Activated T-helper 2 cell treated with anti-CD3 and anti-CD28 coated beads, Interferon-gamma antibody, Interleukin-2, Interleukin-4, amounts not matched to agents 10 μg/mL and 5 μg/mL and 100 μg/mL, durations not matched to agents 14 hours and 24 hours and 36 hours (primary cell): ENCODE results near the gene CLSTN2. TPM values are rescaled to one million over a fixed set of nuclear protein-coding genes. Genes with fewer than 3 reads are reported as not detected.

ENCODE experiments used
- DNase-seq: peaks from one replicate; pipeline ENCODE4 v3.0.0; 2021; ENCODE audit warnings: low spot score
- H3K27ac Mint-ChIP-seq: one replicate; pipeline ENCODE4 v1.8.0; 2021; ENCODE audit warnings: mixed read lengths
- H3K27me3 Mint-ChIP-seq: one replicate; pipeline ENCODE4 v1.8.0; 2021; ENCODE audit warnings: low read depth, mixed read lengths
- H3K36me3 Mint-ChIP-seq: one replicate; pipeline ENCODE4 v1.8.0; 2021; ENCODE audit warnings: low read depth, mixed read lengths
- H3K4me1 Mint-ChIP-seq: one replicate; pipeline ENCODE4 v1.8.0; 2021; ENCODE audit warnings: low read depth, mixed read lengths
- H3K4me3 Mint-ChIP-seq: one replicate; pipeline ENCODE4 v1.8.0; 2021; ENCODE audit warnings: low read depth, mild to moderate bottlenecking, moderate library complexity, mixed read lengths
- H3K9me3 Mint-ChIP-seq: one replicate; pipeline ENCODE4 v1.8.0; 2021; ENCODE audit warnings: mixed read lengths
- intact Hi-C: fragments of 100-400 bp; cut with micrococcal nuclease; formaldehyde crosslinking; loops from one replicate; pipeline ENCODE4 v1.15.1; 2023
- total RNA-seq: library from RNA; stranded (reverse); gene quantifications from 2 replicates; pipeline ENCODE4 v1.2.3, GENCODE V29; 2022

The CLSTN2 gene
- total RNA-seq, 1 donor from 2014 or later: not detected

GRCh38 chr3:140219291-140219690 is 284.3 kb downstream of the CLSTN2 start:
- Mint-ChIP-seq H3K27ac (no peak overlapping the region), H3K4me3 (no peak overlapping the region), H3K27me3 (no peaks in the 10 kb centered on the region), H3K36me3 (no peaks in the 10 kb centered on the region), H3K9me3 (no peaks in the 10 kb centered on the region), H3K4me1 (no peaks in the 10 kb centered on the region)
- intact Hi-C loops: no loop called here
- DNase-seq: no peak

- Mint-ChIP-seq H3K9me3 (no peaks in the 10 kb centered on the region), H3K27ac (no peak overlapping the region), H3K27me3 (no peaks in the 10 kb centered on the region), H3K36me3 (no peaks in the 10 kb centered on the region), H3K4me1 (no peaks in the 10 kb centered on the region), H3K4me3 (no peak overlapping the region)
- DNase-seq: no peak
- intact Hi-C loops: no loop called here
Observed at GRCh38 chr3:140219923-140220452, 285.0 kb downstream of the CLSTN2 start.

DNA sequence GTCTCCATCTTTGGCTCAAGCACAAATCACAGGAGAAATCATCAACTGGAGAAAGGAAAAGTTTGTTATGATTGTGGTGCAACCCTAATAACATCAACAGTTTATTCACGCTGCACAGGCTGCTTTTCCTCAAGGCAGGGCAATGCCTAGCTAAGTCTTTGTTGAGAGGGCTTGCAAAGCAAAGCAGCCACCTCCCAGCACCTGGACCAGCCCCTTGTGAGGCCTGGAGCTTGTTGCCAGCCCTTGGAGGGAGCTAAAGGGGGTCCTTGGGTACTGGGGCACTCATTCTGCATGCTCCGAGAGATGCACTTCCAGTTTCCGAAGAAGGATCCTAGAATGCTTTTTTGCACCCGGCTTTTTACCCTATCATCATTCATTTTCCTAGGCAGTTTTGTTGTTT is 288.2 kb downstream of the CLSTN2 start:
- Mint-ChIP-seq H3K27me3 (no peaks in the 10 kb centered on the region), H3K4me1 (no peaks in the 10 kb centered on the region), H3K4me3 (no peak overlapping the region), H3K27ac (no peak overlapping the region), H3K36me3 (no peaks in the 10 kb centered on the region), H3K9me3 (no peaks in the 10 kb centered on the region)
- DNase-seq: no peak
- intact Hi-C loops: no loop called here

GRCh38 chr3:140223631-140224030 is 288.6 kb downstream of the CLSTN2 start:
- no peak overlapping the region for H3K27ac Mint-ChIP-seq
- no peaks in the 10 kb centered on the region for H3K9me3 Mint-ChIP-seq
- H3K4me1 Mint-ChIP-seq: no peaks in the 10 kb centered on the region
- no peak overlapping the region for H3K4me3 Mint-ChIP-seq
- H3K27me3 Mint-ChIP-seq: no peaks in the 10 kb centered on the region
- intact Hi-C loops: no loop called here
- H3K36me3 Mint-ChIP-seq: no peaks in the 10 kb centered on the region
- no peak for DNase-seq

DNA sequence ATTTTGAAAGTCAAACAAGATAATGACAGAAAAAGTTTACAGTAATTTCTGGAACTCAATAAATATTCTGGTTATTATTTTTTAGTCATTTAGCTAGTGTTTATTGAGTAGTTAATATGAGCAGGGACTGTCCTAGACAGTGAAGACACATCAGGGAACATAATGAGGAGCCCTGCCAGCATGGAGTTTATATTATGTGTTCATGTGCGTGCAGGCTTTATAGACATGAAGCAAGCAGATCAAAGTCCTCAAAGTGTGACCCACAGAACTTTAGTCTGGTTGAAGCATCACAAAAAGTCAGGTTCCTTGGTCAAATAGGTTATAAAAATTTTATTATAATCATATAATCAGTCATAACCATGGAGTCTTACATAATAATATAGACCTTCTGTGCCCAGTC is 289.3 kb downstream of the CLSTN2 start:
- DNase-seq: no peak

GRCh38 chr3:140225996-140226395 is 291.0 kb downstream of the CLSTN2 start:
- no peak for DNase-seq
- H3K27ac Mint-ChIP-seq: no peak overlapping the region
- intact Hi-C loops: no loop called here
- H3K9me3 Mint-ChIP-seq: no peaks in the 10 kb centered on the region
- no peak overlapping the region for H3K4me3 Mint-ChIP-seq
- no peaks in the 10 kb centered on the region for H3K27me3 Mint-ChIP-seq
- H3K36me3 Mint-ChIP-seq: no peaks in the 10 kb centered on the region
- H3K4me1 Mint-ChIP-seq: no peaks in the 10 kb centered on the region

More for the DNA sequence above, 289.3 kb downstream of the CLSTN2 start:
- no peaks in the 10 kb centered on the region for H3K36me3 Mint-ChIP-seq
- intact Hi-C loops: no loop called here
- no peak overlapping the region for H3K4me3 Mint-ChIP-seq
- H3K27me3 Mint-ChIP-seq: no peaks in the 10 kb centered on the region
- no peaks in the 10 kb centered on the region for H3K9me3 Mint-ChIP-seq
- no peaks in the 10 kb centered on the region for H3K4me1 Mint-ChIP-seq
- H3K27ac Mint-ChIP-seq: no peak overlapping the region

GRCh38 chr3:140233702-140234101 is 298.7 kb downstream of the CLSTN2 start:
- Mint-ChIP-seq H3K27me3 (peaks cover 2% of the 10 kb centered on the region), H3K36me3 (no peaks in the 10 kb centered on the region), H3K27ac (no peak overlapping the region), H3K9me3 (no peaks in the 10 kb centered on the region), H3K4me3 (no peak overlapping the region), H3K4me1 (no peaks in the 10 kb centered on the region)
- intact Hi-C loops: no loop called here
- no peak for DNase-seq

GRCh38 chr3:140234256-140234655 is 299.3 kb downstream of the CLSTN2 start:
- no peak for DNase-seq
- Mint-ChIP-seq H3K4me1 (no peaks in the 10 kb centered on the region), H3K27ac (no peak overlapping the region), H3K36me3 (no peaks in the 10 kb centered on the region), H3K27me3 (peaks cover 2% of the 10 kb centered on the region), H3K4me3 (no peak overlapping the region), H3K9me3 (no peaks in the 10 kb centered on the region)
- intact Hi-C loops: no loop called here

- intact Hi-C loops: no loop called here
- H3K4me3 Mint-ChIP-seq: no peak overlapping the region
- H3K36me3 Mint-ChIP-seq: no peaks in the 10 kb centered on the region
- H3K27me3 Mint-ChIP-seq: peaks cover 2% of the 10 kb centered on the region
- H3K9me3 Mint-ChIP-seq: no peaks in the 10 kb centered on the region
- DNase-seq: no peak
- H3K27ac Mint-ChIP-seq: no peak overlapping the region
- H3K4me1 Mint-ChIP-seq: no peaks in the 10 kb centered on the region
Observed at GRCh38 chr3:140236836-140237501, 302.0 kb downstream of the CLSTN2 start.

DNA sequence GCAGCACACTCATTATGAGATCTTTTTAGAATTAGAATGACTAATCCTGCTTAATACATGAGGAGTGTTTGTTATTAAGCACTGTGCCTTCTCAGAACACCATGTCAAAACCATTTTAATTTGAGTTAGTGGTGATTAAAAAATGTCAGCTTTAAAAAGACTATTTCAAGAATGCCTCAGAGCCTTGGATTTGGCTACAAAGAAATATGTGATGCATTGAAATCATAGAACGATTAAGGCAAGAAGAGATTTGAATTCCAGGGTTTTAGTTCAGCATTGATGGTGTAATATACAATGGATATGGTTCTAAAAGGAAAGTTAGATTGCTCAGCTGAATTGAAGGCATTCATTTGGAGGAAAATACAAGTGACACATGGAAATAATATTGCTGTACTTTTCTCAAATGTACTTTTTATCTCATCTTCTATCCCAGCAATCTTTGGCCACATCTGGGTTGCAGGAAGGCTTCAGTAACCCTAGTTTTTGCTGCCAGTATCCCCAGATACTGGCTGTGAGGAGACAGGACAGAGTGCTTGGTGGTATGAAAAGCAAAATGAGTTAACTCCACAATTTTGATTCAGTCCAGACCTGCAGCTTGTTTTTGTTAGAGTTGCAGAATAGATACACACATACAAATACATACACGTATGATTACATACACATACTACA is 303.8 kb downstream of the CLSTN2 start:
- Mint-ChIP-seq H3K4me3 (no peak overlapping the region), H3K9me3 (no peaks in the 10 kb centered on the region), H3K4me1 (no peaks in the 10 kb centered on the region), H3K36me3 (no peaks in the 10 kb centered on the region), H3K27ac (no peak overlapping the region), H3K27me3 (peaks cover 2% of the 10 kb centered on the region)
- no peak for DNase-seq
- intact Hi-C loops: no loop called here

DNA sequence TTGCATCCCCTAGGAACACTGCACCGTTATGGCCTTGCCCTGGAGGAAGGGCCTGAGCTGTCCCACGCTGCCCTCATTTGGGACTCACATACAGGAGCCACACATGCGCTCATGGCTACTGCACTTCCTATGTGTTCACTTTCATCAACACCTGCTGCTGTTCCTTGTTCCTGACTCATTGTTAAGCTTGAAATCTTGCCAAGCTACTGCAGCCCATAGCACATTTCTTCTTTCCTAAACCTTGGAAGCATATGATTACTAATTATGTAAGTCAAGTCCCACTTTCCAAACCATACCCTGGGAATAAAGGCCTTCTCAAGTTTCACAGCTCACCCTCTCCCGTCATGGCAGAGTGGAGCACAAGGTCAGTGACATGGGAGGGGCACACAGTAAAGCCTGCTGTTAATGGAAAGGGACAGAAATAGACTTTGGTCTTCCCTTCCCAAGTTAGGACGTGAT is 307.9 kb downstream of the CLSTN2 start:
- no peaks in the 10 kb centered on the region for H3K4me1 Mint-ChIP-seq
- intact Hi-C loops: no loop called here

GRCh38 chr3:140243575-140243974 is 308.6 kb downstream of the CLSTN2 start:
- Mint-ChIP-seq H3K4me1 (no peaks in the 10 kb centered on the region), H3K27ac (no peak overlapping the region), H3K36me3 (no peaks in the 10 kb centered on the region), H3K9me3 (no peaks in the 10 kb centered on the region), H3K27me3 (no peaks in the 10 kb centered on the region), H3K4me3 (no peak overlapping the region)
- DNase-seq: no peak
- intact Hi-C loops: no loop called here

More for the DNA sequence above, 307.9 kb downstream of the CLSTN2 start:
- Mint-ChIP-seq H3K27me3 (no peaks in the 10 kb centered on the region), H3K36me3 (no peaks in the 10 kb centered on the region), H3K9me3 (no peaks in the 10 kb centered on the region), H3K27ac (no peak overlapping the region), H3K4me3 (no peak overlapping the region)
- no peak for DNase-seq

DNA sequence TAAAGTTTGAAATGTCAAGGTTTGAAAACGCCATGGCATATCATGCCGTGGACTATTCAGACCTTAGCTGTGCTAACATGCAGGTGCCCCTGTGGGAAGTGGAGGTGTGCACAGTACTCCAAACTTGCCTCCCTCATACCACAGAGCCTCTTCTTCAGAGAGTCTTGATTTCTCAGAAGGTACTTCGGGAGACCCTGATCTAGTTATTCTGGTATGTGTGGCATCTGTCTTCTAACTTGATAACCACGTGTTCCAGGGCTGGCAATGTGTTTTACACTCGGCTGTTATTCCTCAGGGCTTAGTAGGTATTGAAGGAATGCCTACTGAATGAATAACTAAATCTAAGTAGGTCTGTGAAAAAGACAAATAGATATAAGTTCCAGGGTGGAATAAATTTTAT is 309.9 kb downstream of the CLSTN2 start:
- H3K4me3 Mint-ChIP-seq: no peak overlapping the region
- no peaks in the 10 kb centered on the region for H3K36me3 Mint-ChIP-seq
- H3K27me3 Mint-ChIP-seq: no peaks in the 10 kb centered on the region
- DNase-seq: no peak
- H3K9me3 Mint-ChIP-seq: no peaks in the 10 kb centered on the region
- no peaks in the 10 kb centered on the region for H3K4me1 Mint-ChIP-seq
- intact Hi-C loops: no loop called here
- H3K27ac Mint-ChIP-seq: no peak overlapping the region
